Measurements from ENCODE around the gene SDHAF2.

DNA sequence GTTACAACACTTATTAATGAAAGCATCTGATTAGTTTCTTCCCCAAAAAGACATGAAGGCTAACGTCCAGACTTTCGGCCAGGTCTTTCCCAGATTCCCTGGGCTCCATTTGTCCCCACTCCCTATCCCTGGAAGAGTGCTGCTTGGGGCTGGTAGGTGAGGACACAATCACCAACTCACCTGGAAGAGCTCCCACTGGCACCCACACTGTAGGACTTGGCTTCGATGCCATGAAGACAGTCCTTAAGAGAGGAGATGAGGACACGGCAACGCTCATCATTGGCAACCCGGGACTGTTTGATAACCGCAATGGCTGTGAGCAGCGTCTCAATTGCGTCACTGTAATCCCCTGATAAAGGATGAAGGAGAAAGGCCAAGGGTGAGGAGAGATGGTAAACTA is 18.3 kb upstream of the SDHAF2 start:
- no peak for TF ChIP-seq CTCF (conservative IDR thresholded peaks at IDR 0.05; ENCODE audit: low read depth, low read length)
- TF ChIP-seq RCOR1 (IDR thresholded peaks at IDR 0.05; ENCODE audit: insufficient replicate concordance, low read length): no peak
- TF ChIP-seq CEBPB (IDR thresholded peaks at IDR 0.05; ENCODE audit: low read depth, low read length): no peak
- no peak for TF ChIP-seq POLR2A (IDR thresholded peaks at IDR 0.05; ENCODE audit: low read depth, low read length)
- no peak for TF ChIP-seq ELK1 (IDR thresholded peaks at IDR 0.05; ENCODE audit: borderline replicate concordance, low read depth, low read length)
- TF ChIP-seq SMC3 (IDR thresholded peaks at IDR 0.05; ENCODE audit: low read depth, low read length): no peak
- TF ChIP-seq, protein P1, sequence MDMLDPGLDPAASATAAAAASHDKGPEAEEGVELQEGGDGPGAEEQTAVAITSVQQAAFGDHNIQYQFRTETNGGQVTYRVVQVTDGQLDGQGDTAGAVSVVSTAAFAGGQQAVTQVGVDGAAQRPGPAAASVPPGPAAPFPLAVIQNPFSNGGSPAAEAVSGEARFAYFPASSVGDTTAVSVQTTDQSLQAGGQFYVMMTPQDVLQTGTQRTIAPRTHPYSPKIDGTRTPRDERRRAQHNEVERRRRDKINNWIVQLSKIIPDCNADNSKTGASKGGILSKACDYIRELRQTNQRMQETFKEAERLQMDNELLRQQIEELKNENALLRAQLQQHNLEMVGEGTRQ (IDR thresholded peaks at IDR 0.05; ENCODE audit: low read depth, low read length): no peak
- TF ChIP-seq RAD21 (IDR thresholded peaks at IDR 0.05; ENCODE audit: low read length): no peak
- TF ChIP-seq CHD1 (IDR thresholded peaks at IDR 0.05; ENCODE audit: low read depth, low read length): no peak
- TF ChIP-seq BHLHE40 (IDR thresholded peaks at IDR 0.05; ENCODE audit: low read depth, low read length): no peak
- TF ChIP-seq MXI1 (IDR thresholded peaks at IDR 0.05; ENCODE audit: borderline replicate concordance, low read depth, low read length): no peak
- TF ChIP-seq FOS (IDR thresholded peaks at IDR 0.05; ENCODE audit: low read depth, low read length): no peak
